Transverse colon (tissue), 4 donors: Measurements from ENCODE around the gene LMX1A. TPM values are rescaled to one million over a fixed set of nuclear protein-coding genes. Genes with fewer than 3 reads are reported as not detected.

ENCODE experiments used
- DNase-seq: peaks from one replicate; pipeline ENCODE4 v3.0.0-alpha.2; 2019
- H3K27ac ChIP-seq, 4 donors: fragments of 200-600 bp; sonication (generic); 2 replicates each; pipeline ENCODE4 v1.5.1; 2016 to 2018; ENCODE audit warnings: inconsistent platforms in 4 of 4
- H3K27me3 ChIP-seq: fragments of 200-600 bp; sonication (generic); 2 replicates; pipeline ENCODE4 v1.5.1; 2017; ENCODE audit warnings: inconsistent platforms
- H3K36me3 ChIP-seq, 4 donors: fragments of 200-600 bp; sonication (generic); 2 replicates each; pipeline ENCODE4 v1.5.1; 2017 to 2019; ENCODE audit warnings: inconsistent platforms in 4 of 4
- H3K4me1 ChIP-seq, 4 donors: fragments of 200-600 bp; sonication (generic); 2 replicates each; pipeline ENCODE4 v1.5.1; 2017 to 2020; ENCODE audit warnings: inconsistent platforms in 4 of 4
- H3K4me3 ChIP-seq, 4 donors: fragments of 200-600 bp; sonication (generic); 1 replicate in 1 of 4; 2 replicates in 3 of 4; pipeline versions ENCODE4 v1.5.1 to v1.6.1; 2017 to 2019; ENCODE audit warnings: inconsistent platforms in 4 of 4
- H3K9me3 ChIP-seq, 2 donors: fragments of 200-600 bp; sonication (generic); 2 replicates each; pipeline ENCODE4 v1.5.1; 2017 to 2019; ENCODE audit warnings: inconsistent platforms in 2 of 2
- EP300 ChIP-seq: sonication (generic); formaldehyde crosslinking; IDR thresholded peaks from one replicate; pipeline ENCODE4 v1.6.1; 2017; ENCODE audit warnings: antibody characterized with exemption, low read depth
- POLR2A ChIP-seq: fragments of 450-650 bp; IDR thresholded peaks from one replicate; pipeline ENCODE4 v1.6.1; 2016; ENCODE audit warnings: antibody characterized with exemption, mild to moderate bottlenecking, moderate library complexity
- POLR2AphosphoS5 ChIP-seq, 3 donors: sonication (generic); formaldehyde crosslinking; IDR thresholded peaks; one replicate each; pipeline ENCODE4 v1.6.1; 2016; ENCODE audit warnings: antibody characterized with exemption in 3 of 3
- WGBS, 2 donors: methylation state at CpG; one replicate each; pipeline ENCODE4 v1.1.5; 2018; ENCODE audit warnings: low coverage in 1 of 2; 5-methylcytosine and 5-hydroxymethylcytosine counted together
- in situ Hi-C, 4 donors: fragments of 200-750 bp; cut with MboI; loops; one replicate each; pipeline versions ENCODE4 v1.15.0 to v1.15.1; 2017; ENCODE audit warnings: low sequenced_read_pairs in 3 of 4, low pct_ligation_motif_present in 1 of 4, low pct_unique_long_range_greater_than_20kb in 1 of 4
- intact Hi-C: fragments of 100-400 bp; cut with DNase I; formaldehyde crosslinking; loops from one replicate; pipeline ENCODE4 v1.15.1; 2023; ENCODE audit warnings: low total_unique reads
- total RNA-seq, 4 donors: library from RNA; depleted of rRNA; stranded (reverse); fragments of >200 nt; gene quantifications; one replicate each; pipeline ENCODE4 v1.1.0, GENCODE V29; 2016
- TF ChIP-seq, protein P1 (sequence below), 5 experiments: fragments of 200-600 bp in 3 of 5; fragments of 450-650 bp in 2 of 5; sonication (generic) in 3 of 5; IDR thresholded peaks; 1 replicate in 2 of 5; 2 replicates in 3 of 5; pipeline ENCODE4 v1.5.1; 2016 to 2017; ENCODE audit warnings: antibody characterized with exemption in 5 of 5, inconsistent platforms in 3 of 5, mild to moderate bottlenecking in 2 of 5, moderate library complexity in 1 of 5

LMX1A gene
- total RNA-seq, 4 donors from 2014 or later = 0.41 to 0.79 TPM; not detected in 2

DNA sequence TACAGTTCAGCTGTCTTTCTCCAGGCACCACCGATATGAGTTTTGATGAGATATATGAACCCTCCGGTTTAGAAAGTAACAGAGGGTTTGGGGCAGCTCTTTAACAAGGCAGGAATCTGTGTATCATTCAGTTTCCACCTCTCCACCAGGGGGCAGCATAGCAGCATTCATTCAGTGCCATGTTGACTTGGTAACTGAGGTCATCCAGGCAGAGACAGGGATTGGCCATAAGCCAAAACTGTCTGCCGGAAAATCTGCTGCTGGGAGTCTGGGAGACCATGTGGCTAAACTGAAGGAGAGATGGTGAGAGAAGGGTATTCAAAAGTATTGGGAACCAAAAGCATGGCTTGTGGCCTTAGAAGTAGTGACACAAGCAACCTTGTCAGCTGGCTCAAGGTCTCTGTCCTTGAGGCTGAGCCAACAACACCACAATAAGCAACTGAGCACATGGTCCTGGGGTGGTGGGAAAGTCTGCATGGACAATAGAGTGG is 98.5 kb downstream of the LMX1A start:
- no peak overlapping the region for H3K4me3 ChIP-seq
- TF ChIP-seq POLR2A (no peak), EP300 (no peak), POLR2AphosphoS5 (IDR thresholded peaks at IDR 0.05) (peak in 1 of 3 donors; percentile 14)
- TF ChIP-seq, protein P1, sequence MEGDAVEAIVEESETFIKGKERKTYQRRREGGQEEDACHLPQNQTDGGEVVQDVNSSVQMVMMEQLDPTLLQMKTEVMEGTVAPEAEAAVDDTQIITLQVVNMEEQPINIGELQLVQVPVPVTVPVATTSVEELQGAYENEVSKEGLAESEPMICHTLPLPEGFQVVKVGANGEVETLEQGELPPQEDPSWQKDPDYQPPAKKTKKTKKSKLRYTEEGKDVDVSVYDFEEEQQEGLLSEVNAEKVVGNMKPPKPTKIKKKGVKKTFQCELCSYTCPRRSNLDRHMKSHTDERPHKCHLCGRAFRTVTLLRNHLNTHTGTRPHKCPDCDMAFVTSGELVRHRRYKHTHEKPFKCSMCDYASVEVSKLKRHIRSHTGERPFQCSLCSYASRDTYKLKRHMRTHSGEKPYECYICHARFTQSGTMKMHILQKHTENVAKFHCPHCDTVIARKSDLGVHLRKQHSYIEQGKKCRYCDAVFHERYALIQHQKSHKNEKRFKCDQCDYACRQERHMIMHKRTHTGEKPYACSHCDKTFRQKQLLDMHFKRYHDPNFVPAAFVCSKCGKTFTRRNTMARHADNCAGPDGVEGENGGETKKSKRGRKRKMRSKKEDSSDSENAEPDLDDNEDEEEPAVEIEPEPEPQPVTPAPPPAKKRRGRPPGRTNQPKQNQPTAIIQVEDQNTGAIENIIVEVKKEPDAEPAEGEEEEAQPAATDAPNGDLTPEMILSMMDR (IDR thresholded peaks at IDR 0.05) = peak; percentile 60 to 81 (median 70)
- DNase-seq = peak; percentile 82
- in situ Hi-C loops (loop anchor here in 1 of 4 donors (25.0 kb wide), 1 partner anchor 329 kb away; no protein-coding TSS in a partner anchor), intact Hi-C loops (no loop called here)
- H3K4me1 ChIP-seq = no peaks in the 10 kb centered on the region
- H3K9me3 ChIP-seq = no peaks in the 10 kb centered on the region
- no peaks in the 10 kb centered on the region for H3K27me3 ChIP-seq
- WGBS, 2 donors = 21% methylated on average over 3 of the region's 3 CpGs; no CpG with 5 or more reads in 1 of the 2 donors
- no peaks in the 10 kb centered on the region for H3K36me3 ChIP-seq
- no peak overlapping the region for H3K27ac ChIP-seq

DNA sequence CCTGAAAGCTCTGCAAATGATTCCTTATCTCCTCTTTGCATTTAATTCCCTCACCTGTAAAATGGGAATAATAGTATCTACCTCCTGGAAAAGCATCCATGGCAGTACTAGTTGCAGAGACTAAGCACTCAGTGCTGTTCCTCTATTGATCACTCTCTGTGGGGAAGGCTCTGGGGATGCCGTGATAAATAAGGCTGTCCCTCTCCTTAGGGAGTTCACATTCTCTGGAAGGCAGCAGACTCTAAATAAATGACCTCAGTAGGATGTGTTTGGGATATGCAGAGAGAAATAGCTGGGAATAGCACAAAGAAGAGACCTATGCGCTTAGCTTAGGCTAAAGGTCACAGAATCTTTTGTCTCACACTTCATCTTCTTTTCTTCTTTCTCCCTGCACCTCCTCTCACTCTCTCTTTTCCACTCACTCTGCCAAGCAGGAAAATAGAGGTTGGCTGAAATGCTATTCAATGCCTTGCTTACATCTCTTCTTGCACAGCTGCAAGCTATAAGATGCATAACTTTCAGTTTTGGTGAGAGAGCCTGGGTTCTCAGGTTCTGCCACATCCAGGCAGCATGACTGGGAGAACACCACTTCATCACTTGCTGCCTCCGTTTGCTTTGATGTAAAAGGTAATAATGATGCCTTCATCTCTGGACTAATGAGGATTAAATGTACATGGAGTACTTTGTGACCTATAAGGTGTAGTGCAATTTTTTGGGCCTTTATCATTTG is 101.5 kb downstream of the LMX1A start:
- Histone ChIP-seq H3K36me3 (no peaks in the 10 kb centered on the region), H3K4me3 (no peak overlapping the region), H3K27me3 (no peaks in the 10 kb centered on the region), H3K9me3 (no peaks in the 10 kb centered on the region), H3K4me1 (no peaks in the 10 kb centered on the region), H3K27ac (no peak overlapping the region)
- TF ChIP-seq POLR2A (no peak), POLR2AphosphoS5 (IDR thresholded peaks at IDR 0.05) (no peak), EP300 (no peak)
- TF ChIP-seq, protein P1 (IDR thresholded peaks at IDR 0.05) = no peak
- no peak for DNase-seq
- intact Hi-C loops (no loop called here), in situ Hi-C loops (loop anchor here in 1 of 4 donors (25.0 kb wide), 1 partner anchor 332 kb away; no protein-coding TSS in a partner anchor)
- WGBS, 2 donors = 71 to 75% methylated on average over 2 to 3 of the region's 3 CpGs

DNA sequence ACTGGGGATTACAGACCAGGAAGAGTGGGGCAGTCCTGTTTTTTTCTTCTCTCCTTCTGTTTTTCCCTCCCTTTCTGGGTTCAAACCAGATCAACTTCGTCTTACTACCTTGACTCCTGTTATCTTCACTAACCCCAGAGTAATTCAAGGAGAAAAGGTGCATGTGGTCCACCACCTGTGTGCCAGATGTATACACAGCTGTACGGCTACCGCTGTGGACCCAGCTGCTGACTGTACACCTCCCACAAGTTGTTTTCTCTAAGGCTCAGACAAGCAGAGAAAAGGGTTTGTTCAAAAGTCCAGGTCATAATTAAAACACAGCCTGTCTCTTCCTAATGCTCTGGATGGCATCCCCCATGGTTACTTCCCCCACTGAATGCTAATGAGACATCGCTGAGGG is 102.1 kb downstream of the LMX1A start:
- in situ Hi-C loops (loop anchor here in 1 of 4 donors (25.0 kb wide), 1 partner anchor 333 kb away; no protein-coding TSS in a partner anchor), intact Hi-C loops (no loop called here)
- no peaks in the 10 kb centered on the region for H3K36me3 ChIP-seq
- H3K27me3 ChIP-seq = no peaks in the 10 kb centered on the region
- H3K4me3 ChIP-seq = no peak overlapping the region
- TF ChIP-seq POLR2AphosphoS5 (IDR thresholded peaks at IDR 0.05) = no peak
- TF ChIP-seq, protein P1 (IDR thresholded peaks at IDR 0.05) = no peak
- TF ChIP-seq POLR2A = no peak
- no peak for TF ChIP-seq EP300
- no peaks in the 10 kb centered on the region for H3K9me3 ChIP-seq
- 57 to 86% methylated on average over 1 to 4 of the region's 4 CpGs for WGBS, 2 donors
- DNase-seq = no peak
- no peaks in the 10 kb centered on the region for H3K4me1 ChIP-seq
- no peak overlapping the region for H3K27ac ChIP-seq

DNA sequence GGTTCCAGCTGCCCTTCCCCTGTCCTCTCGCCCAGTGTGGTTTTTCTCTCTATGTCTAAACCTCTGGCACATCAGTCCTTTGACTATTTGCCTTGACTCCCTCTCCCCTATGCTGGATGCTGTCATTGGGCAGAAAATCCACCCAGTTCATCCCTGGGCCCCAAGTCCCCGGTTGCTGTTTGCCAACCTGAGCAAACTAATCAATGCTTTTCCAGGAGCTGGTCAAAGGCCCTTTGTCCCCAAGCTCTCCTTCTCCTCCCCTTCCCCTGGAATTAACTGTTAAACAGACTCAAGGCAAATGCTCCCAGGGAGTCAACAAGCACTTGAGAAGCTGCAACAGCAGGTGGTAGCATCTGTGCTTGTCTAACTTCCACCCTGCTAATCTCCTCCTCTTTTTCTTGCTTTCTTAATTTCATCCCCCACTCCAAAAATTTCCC is 102.7 kb downstream of the LMX1A start:
- Histone ChIP-seq H3K27me3 (no peaks in the 10 kb centered on the region), H3K27ac (no peak overlapping the region), H3K4me1 (no peaks in the 10 kb centered on the region), H3K4me3 (no peak overlapping the region), H3K36me3 (no peaks in the 10 kb centered on the region), H3K9me3 (no peaks in the 10 kb centered on the region)
- in situ Hi-C loops (loop anchor here in 1 of 4 donors (25.0 kb wide), 1 partner anchor 333 kb away; no protein-coding TSS in a partner anchor), intact Hi-C loops (no loop called here)
- TF ChIP-seq, protein P1 (IDR thresholded peaks at IDR 0.05) = no peak
- TF ChIP-seq POLR2AphosphoS5 (IDR thresholded peaks at IDR 0.05) (no peak), EP300 (no peak)
- DNase-seq = no peak
- 28 to 41% methylated on average over 2 of the region's 2 CpGs for WGBS, 2 donors
